ENCODE measurements around the gene CENPQ. TPM values are rescaled to one million over a fixed set of nuclear protein-coding genes. Genes with fewer than 3 reads are reported as not detected.

CENPQ gene
- total and polyA plus RNA-seq, 8 donors = 0.88 to 3.1 (median 1.3) TPM

GRCh38 chr6:49430187-49430586 is 33.0 kb upstream of the CENPQ start:
- ATAC-seq = no peak
- DNase-seq = no peak
- no peak for TF ChIP-seq CTCF (IDR thresholded peaks at IDR 0.05)
- FAIRE-seq = no peak
- Histone ChIP-seq H3K9me3 (no peaks in the 10 kb centered on the region), H3K36me3 (peaks cover 0 to 19% (median 5%) of the 10 kb centered on the region in 3 donors), H3K27me3 (no peaks in the 10 kb centered on the region), H3K27ac (no peak overlapping the region), H3K4me3 (no peak overlapping the region), H3K4me1 (no peaks in the 10 kb centered on the region)
- 63 to 87% methylated on average over 2 of the region's 2 CpGs for WGBS, 2 donors
- intact Hi-C loops (cut with DNase I) = no loop called here

GRCh38 chr6:49430866-49431265 is 32.3 kb upstream of the CENPQ start:
- FAIRE-seq = peak; percentile 9
- intact Hi-C loops (cut with DNase I) = no loop called here

GRCh38 chr6:49453221-49453620 is 9.9 kb upstream of the CENPQ start:
- WGBS, 2 donors = 68 to 80% methylated on average over 2 of the region's 2 CpGs
- Histone ChIP-seq H3K4me3 (no peak overlapping the region), H3K27ac (no peak overlapping the region), H3K4me1 (no peaks in the 10 kb centered on the region), H3K36me3 (peaks cover 0 to 33% (median 3%) of the 10 kb centered on the region in 3 donors), H3K27me3 (no peaks in the 10 kb centered on the region), H3K9me3 (no peaks in the 10 kb centered on the region)
- TF ChIP-seq CTCF (IDR thresholded peaks at IDR 0.05) = peak in 2 of 4 donors; percentile 6 to 29
- DNase-seq = no peak
- intact Hi-C loops (cut with DNase I) = no loop called here
- FAIRE-seq = no peak
- ATAC-seq = peak in 1 of 4 donors; percentile 37

More at GRCh38 chr6:49430866-49431265, 32.3 kb upstream of the CENPQ start:
- Histone ChIP-seq H3K27ac (no peak overlapping the region), H3K27me3 (no peaks in the 10 kb centered on the region), H3K4me3 (no peak overlapping the region), H3K9me3 (no peaks in the 10 kb centered on the region), H3K4me1 (no peaks in the 10 kb centered on the region), H3K36me3 (peaks cover 0 to 26% (median 5%) of the 10 kb centered on the region in 3 donors)
- ATAC-seq (no peak), DNase-seq (no peak)
- no peak for TF ChIP-seq CTCF (IDR thresholded peaks at IDR 0.05)
- WGBS, 2 donors = 90 to 98% methylated on average over 1 of the region's 1 CpG

- intact Hi-C loops (cut with DNase I) = no loop called here
- Histone ChIP-seq H3K36me3 (peaks cover 0 to 26% (median 3%) of the 10 kb centered on the region in 3 donors), H3K4me1 (peaks cover 0 to under 1% (median 0%) of the 10 kb centered on the region in 3 donors), H3K27ac (no peak overlapping the region), H3K9me3 (no peaks in the 10 kb centered on the region), H3K4me3 (no peak overlapping the region), H3K27me3 (no peaks in the 10 kb centered on the region)
- 92 to 95% methylated on average over 3 of the region's 3 CpGs for WGBS, 2 donors
- no peak for TF ChIP-seq CTCF (IDR thresholded peaks at IDR 0.05)
- ATAC-seq (no peak), DNase-seq (no peak), FAIRE-seq (no peak)
These were observed 8.1 kb upstream of the CENPQ start for GRCh38 chr6:49454787-49455709.

- FAIRE-seq = no peak
- WGBS, 2 donors = 59 to 71% methylated on average over 4 of the region's 4 CpGs
- intact Hi-C loops (cut with DNase I) = no loop called here
These were observed 5.4 kb upstream of the CENPQ start for GRCh38 chr6:49457771-49458170.

More at GRCh38 chr6:49457771-49458170, 5.4 kb upstream of the CENPQ start:
- H3K36me3 ChIP-seq = peaks cover 0 to 6% (median 0%) of the 10 kb centered on the region in 3 donors
- no peak overlapping the region for H3K27ac ChIP-seq
- TF ChIP-seq CTCF (IDR thresholded peaks at IDR 0.05) = no peak
- no peak overlapping the region for H3K4me3 ChIP-seq
- no peaks in the 10 kb centered on the region for H3K9me3 ChIP-seq
- no peaks in the 10 kb centered on the region for H3K27me3 ChIP-seq
- ATAC-seq (no peak), DNase-seq (no peak)
- peaks cover 4 to 20% (median 7%) of the 10 kb centered on the region in 3 donors for H3K4me1 ChIP-seq

Data from pancreas (tissue), 10 donors.